IPS-18a (cell line): ENCODE measurements around the gene SPRY4.
"Not testable (repeated sequence)": the region's sequence is repeated elsewhere in the genome, so short reads cannot be mapped to it uniquely, and the experiment has no call there.

Source experiments
- H3K27ac ChIP-seq: one replicate; pipeline ENCODE4 v1.5.1; 2013; ENCODE audit warnings: low read length
- H3K27me3 ChIP-seq: one replicate; pipeline ENCODE4 v1.6.1; 2013; ENCODE audit warnings: mild to moderate bottlenecking, low read length; ENCODE audit not compliant: control insufficient read depth, insufficient read depth
- H3K36me3 ChIP-seq: one replicate; pipeline ENCODE4 v1.6.1; 2013; ENCODE audit warnings: low read depth, low read length; ENCODE audit not compliant: control insufficient read depth
- H3K4me1 ChIP-seq: one replicate; pipeline ENCODE4 v1.6.1; 2013; ENCODE audit warnings: low read depth, low read length; ENCODE audit not compliant: control insufficient read depth
- H3K4me3 ChIP-seq: one replicate; pipeline ENCODE4 v1.5.1; 2013; ENCODE audit warnings: low read length
- H3K9ac ChIP-seq: one replicate; pipeline ENCODE4 v1.6.1; 2013; ENCODE audit warnings: mild to moderate bottlenecking, low read length, moderate library complexity
- H3K9me3 ChIP-seq: one replicate; pipeline ENCODE4 v1.6.1; 2013; ENCODE audit warnings: low read depth, low read length; ENCODE audit not compliant: control insufficient read depth

SPRY4 gene

DNA sequence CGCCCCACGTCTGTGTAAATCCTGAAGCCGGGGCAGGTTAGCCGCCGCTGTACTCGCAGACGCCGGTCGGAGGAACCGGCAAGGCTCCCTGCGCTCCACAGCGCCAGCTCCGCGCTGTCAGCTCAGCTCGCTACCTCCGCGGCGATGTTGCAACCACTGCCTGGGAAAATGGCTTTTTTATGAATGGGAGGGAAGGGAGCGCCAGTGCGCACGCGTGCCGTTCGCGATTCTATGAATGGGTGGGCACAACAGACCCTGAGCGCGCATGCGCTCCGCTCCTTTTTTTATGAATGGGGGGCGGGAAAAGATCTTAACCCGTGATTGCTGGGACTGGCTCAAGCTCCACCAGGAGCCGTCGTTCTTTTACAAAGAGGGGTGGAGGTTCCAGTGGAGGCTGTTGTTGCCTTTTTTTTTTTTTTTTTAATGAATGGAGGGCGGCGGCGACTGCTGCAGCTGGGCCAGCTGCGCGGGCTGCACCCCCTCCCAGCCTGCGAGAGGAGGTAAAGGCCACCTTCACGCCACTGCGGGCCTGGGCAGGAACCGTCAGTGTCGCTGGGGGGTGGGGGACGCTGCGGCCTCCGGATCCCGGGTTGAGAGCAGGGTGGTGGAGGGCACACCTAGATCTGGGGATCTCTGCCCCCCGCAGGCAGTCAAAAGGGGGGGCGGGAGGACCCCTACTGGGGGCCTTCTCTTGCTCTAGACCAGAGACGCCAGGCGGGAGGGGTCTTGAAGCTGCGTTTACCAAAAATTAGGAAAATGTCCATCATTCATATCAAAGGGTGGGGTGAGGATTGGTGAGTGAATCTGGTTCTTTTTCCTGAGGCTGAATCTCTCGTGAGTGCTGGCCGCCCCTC lies at the start of gene SPRY4:
TSS of gene SPRY4 (minus strand) at position 151 of the 854 bp plus-strand sequence. CDS start 9,913 bp downstream, outside the sequence.
- Histone ChIP-seq H3K9ac (peak within 1 kb of the TSS; percentile 90), H3K4me3 (peak within 1 kb of the TSS; percentile 93), H3K9me3 (no peaks in the 10 kb centered on the region), H3K27ac (peak within 1 kb of the TSS; percentile 92), H3K36me3 (peaks cover 3% of the 10 kb centered on the region), H3K4me1 (peaks cover 38% of the 10 kb centered on the region), H3K27me3 (no peaks in the 10 kb centered on the region)

DNA sequence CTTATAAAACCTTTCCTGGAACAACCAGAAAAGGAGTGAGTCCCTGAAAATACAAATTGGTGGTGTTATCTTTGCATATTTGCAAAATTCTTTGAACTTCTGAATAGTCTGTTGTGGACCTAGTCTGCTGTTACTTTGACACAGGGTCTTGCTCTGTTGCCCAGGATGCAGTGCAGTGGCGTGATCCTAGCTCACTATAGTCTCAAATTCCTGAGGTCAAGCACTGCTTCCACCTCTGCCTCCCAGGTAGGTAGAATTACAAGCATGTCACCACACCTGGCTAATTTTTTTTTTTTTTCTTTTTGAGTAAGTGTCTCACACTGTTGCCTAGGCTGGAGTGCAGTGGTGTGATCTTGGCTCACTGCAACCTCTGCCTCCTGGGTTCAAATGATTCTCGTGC lies 43.7 kb upstream of the SPRY4 start:
- no peaks in the 10 kb centered on the region for H3K9me3 ChIP-seq
- H3K4me1 ChIP-seq = peaks cover 8% of the 10 kb centered on the region
- H3K36me3 ChIP-seq = no peaks in the 10 kb centered on the region
- no peaks in the 10 kb centered on the region for H3K27me3 ChIP-seq
- no peak overlapping the region for H3K9ac ChIP-seq
- H3K27ac ChIP-seq = no peak overlapping the region
- H3K4me3 ChIP-seq = no peak overlapping the region

DNA sequence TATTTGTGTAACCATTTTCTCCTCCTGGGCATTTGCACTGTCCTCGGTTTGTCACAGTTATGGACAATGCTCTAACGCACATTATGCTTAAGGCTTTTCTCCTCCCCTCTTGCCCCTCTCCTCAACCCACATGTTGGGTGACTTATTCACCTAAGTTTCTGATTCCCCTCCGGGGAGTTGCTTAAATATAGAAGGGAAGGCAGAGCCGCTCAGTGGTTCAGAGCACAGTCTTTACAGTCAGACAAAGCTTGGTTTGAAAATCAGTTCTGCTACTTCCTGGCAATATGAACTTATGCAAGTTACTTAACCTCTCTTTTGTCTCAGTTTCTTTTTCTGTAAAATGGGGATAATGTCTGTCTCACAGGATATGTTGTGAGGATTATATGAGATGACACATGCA lies 41.2 kb upstream of the SPRY4 start:
- no peaks in the 10 kb centered on the region for H3K36me3 ChIP-seq

GRCh38 chr5:142364251-142365145 lies 39.7 kb upstream of the SPRY4 start:
- peaks cover 36% of the 10 kb centered on the region for H3K4me1 ChIP-seq
- H3K27ac ChIP-seq = no peak overlapping the region
- no peak overlapping the region for H3K4me3 ChIP-seq
- H3K36me3 ChIP-seq = no peaks in the 10 kb centered on the region
- H3K27me3 ChIP-seq = no peaks in the 10 kb centered on the region
- H3K9ac ChIP-seq = no peak overlapping the region
- no peaks in the 10 kb centered on the region for H3K9me3 ChIP-seq

More for the DNA sequence above, 41.2 kb upstream of the SPRY4 start:
- Histone ChIP-seq H3K9me3 (no peaks in the 10 kb centered on the region), H3K4me1 (peaks cover 21% of the 10 kb centered on the region), H3K27me3 (no peaks in the 10 kb centered on the region), H3K27ac (no peak overlapping the region), H3K4me3 (no peak overlapping the region), H3K9ac (no peak overlapping the region)

DNA sequence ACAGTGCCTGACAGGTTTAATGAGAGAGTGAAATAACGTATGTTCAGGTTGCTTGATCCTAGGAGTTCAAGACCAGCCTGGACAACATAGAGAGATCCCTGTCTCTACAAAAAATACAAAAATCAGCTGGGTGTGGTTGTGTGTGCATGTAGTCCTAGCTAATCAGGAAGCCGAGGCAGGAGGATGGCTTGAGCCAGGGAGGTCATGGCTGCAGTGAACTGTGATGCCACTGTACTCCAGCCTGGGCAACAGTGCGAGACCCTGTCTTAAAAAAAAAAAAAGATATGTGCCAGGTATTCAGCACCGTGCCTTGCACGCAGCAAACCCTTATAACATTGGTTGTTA lies 38.8 kb upstream of the SPRY4 start:
- Histone ChIP-seq H3K27me3 (no peaks in the 10 kb centered on the region), H3K9me3 (no peaks in the 10 kb centered on the region), H3K4me3 (no peak overlapping the region), H3K36me3 (no peaks in the 10 kb centered on the region), H3K9ac (peak overlapping the region; percentile 46), H3K27ac (peak overlapping the region; percentile 51), H3K4me1 (peaks cover 37% of the 10 kb centered on the region)

DNA sequence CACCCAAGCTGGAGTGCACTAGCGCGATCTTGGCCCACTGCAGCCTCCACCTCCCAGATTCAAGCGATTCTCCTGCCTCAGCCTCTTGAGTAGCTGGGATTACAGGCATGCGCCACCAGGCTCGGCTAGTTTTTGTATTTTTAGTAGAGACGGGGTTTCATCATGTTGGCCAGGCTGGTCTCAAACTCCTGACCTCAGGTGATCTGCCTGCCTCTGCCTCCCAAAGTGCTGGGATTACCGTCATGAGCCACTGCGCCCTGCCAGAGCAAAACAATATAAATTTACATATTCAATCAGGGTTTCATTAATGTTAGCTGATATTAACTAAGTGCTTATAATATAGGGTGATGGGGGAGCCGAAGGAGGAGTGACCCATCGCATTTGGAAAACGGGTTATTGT lies 37.4 kb upstream of the SPRY4 start:
- H3K27ac ChIP-seq = peak overlapping the region; percentile 78

DNA sequence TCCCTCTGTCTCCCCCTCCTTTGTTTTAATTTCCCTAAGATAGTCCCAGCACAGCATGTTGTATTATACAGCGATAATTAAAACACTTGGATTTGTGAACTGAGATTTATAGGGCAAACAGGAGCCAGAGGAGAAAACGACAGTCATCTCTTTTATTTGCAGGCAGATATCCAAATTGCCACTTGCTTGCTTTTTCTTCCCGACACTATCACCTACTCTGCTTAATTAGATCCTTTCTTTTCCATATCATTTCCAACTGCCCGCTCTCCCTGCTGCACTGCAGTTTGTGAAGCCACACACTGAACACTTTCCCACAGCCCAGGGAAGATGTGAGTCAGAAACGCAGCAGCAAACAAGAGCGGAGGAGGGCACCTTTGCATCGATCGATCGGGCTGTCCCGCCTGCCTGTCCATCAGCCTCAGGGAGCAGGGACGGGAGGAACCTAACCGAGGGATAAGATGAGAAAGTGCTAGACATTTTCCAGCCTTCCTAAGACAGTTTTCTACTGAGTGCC lies 35.8 kb upstream of the SPRY4 start:
- Histone ChIP-seq H3K27ac (peak overlapping the region; percentile 26), H3K4me3 (no peak overlapping the region), H3K27me3 (peaks cover 8% of the 10 kb centered on the region), H3K9me3 (no peaks in the 10 kb centered on the region), H3K4me1 (peaks cover 58% of the 10 kb centered on the region), H3K36me3 (no peaks in the 10 kb centered on the region), H3K9ac (no peak overlapping the region)

More for the DNA sequence above, 37.4 kb upstream of the SPRY4 start:
- Histone ChIP-seq H3K9ac (peak overlapping the region; percentile 46), H3K4me1 (peaks cover 49% of the 10 kb centered on the region)
- not testable (repeated sequence) for H3K4me3 ChIP-seq, H3K36me3 ChIP-seq, H3K9me3 ChIP-seq, H3K27me3 ChIP-seq

GRCh38 chr5:142360051-142360498 lies 35.3 kb upstream of the SPRY4 start:
- H3K4me3 ChIP-seq = no peak overlapping the region
- no peaks in the 10 kb centered on the region for H3K9me3 ChIP-seq
- peaks cover 59% of the 10 kb centered on the region for H3K4me1 ChIP-seq
- no peak overlapping the region for H3K27ac ChIP-seq
- H3K9ac ChIP-seq = no peak overlapping the region
- H3K36me3 ChIP-seq = no peaks in the 10 kb centered on the region
- H3K27me3 ChIP-seq = peaks cover 8% of the 10 kb centered on the region

DNA sequence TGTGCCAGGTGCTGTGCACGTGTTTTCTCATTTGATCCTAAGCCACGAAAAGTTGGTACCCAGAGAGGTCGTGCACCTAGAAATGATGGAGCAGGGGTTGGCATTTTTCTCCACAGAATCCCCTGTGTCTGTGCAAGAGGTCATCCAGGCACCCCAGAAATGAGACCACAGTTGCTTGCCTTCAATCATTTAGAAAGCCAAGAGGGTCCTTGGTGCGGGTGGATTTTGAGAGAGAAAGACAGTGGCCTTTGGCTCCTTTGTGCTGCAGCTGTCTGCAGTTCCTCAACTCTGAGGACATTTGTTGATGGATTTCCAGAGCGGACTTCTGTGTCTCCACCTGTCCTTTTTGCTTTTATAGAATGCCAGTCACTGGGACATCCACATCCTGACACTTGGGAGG lies 33.8 kb upstream of the SPRY4 start:
- H3K36me3 ChIP-seq = no peaks in the 10 kb centered on the region
- peaks cover 51% of the 10 kb centered on the region for H3K4me1 ChIP-seq
- no peaks in the 10 kb centered on the region for H3K9me3 ChIP-seq
- H3K27me3 ChIP-seq = peaks cover 8% of the 10 kb centered on the region
- no peak overlapping the region for H3K27ac ChIP-seq
- H3K4me3 ChIP-seq = no peak overlapping the region
- no peak overlapping the region for H3K9ac ChIP-seq

DNA sequence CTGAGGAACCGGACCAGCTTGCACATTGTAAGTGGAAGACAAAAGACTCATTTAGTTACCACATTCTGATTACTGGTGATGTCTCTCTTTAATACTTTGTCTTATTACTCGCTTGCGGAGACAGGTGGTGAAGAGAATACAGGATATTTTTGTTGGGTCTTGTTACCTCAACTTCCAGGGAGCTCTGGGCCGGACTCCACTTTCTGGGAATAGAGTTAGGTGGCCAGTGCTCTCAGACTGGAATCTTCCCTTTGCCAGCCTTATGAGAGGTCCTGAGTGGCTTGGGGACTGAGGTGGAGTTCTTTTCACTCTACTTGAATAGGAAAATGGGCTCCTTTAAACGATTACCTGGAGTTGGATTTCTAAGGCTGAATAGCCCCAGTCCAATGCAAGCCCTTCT lies 33.3 kb upstream of the SPRY4 start:
- Histone ChIP-seq H3K27me3 (peaks cover 8% of the 10 kb centered on the region), H3K4me3 (no peak overlapping the region), H3K4me1 (peaks cover 51% of the 10 kb centered on the region), H3K9me3 (no peaks in the 10 kb centered on the region), H3K27ac (no peak overlapping the region), H3K36me3 (no peaks in the 10 kb centered on the region), H3K9ac (no peak overlapping the region)

DNA sequence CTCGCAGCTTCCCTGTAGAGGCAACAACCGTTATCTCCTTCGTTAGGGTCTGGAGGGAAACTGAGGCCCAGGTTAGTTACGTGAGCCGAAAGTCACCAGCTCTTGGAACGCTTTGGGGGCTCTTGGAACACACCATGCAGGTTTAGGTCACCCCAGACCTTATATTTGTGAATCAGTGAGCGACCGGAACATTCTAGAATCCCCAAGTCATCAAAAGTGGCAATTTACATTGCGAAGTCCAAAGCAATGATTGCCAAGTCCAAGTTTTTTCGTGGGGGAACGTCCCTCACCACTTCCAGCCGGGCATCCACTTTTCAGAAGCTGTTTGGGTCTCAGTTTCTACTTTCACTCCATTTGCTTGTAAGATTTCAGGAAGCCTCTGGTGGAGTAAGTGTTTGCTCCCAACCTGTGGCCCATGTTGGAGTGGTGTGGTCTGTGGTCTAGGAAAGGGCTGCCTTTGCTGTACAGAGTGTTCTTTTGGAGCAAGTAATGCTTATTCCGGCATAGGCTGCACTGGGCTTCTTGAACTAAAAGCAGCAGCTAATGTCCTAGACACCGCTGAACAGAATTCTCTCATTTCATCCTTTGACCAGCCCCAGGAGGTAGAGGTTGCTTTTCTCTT lies 32.8 kb upstream of the SPRY4 start:
- H3K4me1 ChIP-seq = peaks cover 47% of the 10 kb centered on the region
- peak overlapping the region; percentile 83 for H3K27ac ChIP-seq
- H3K27me3 ChIP-seq = peaks cover 8% of the 10 kb centered on the region
- no peaks in the 10 kb centered on the region for H3K36me3 ChIP-seq
- H3K9me3 ChIP-seq = no peaks in the 10 kb centered on the region
- peak overlapping the region; percentile 46 for H3K9ac ChIP-seq
- H3K4me3 ChIP-seq = peak overlapping the region; percentile 56
